A673 (cell line): ENCODE results near the gene IER5L. TPM values are rescaled to one million over a fixed set of nuclear protein-coding genes. Genes with fewer than 3 reads are reported as not detected.
A peak's percentile ranks its signal among the peaks of the same experiment; 100 is the strongest.

Experiments
- BruUV-seq: library from RNA; stranded (reverse); fragments of 400-500 nt; replicated peaks from 2 replicates; lab custom pipeline; 2021; lab: Mats Ljungman, UMichigan
- CTCF ChIA-PET: fragments of 300-600 bp; sonication (Branson Sonifier 250); formaldehyde crosslinking; loops from one replicate; lab custom pipeline; 2022; ENCODE audit warnings: antibody characterized with exemption; lab: Charles Lee
- POLR2A ChIA-PET: fragments of 300-600 bp; sonication (Branson Sonifier 250); formaldehyde crosslinking; loops from one replicate; lab custom pipeline; 2022; ENCODE audit warnings: antibody characterized with exemption; ENCODE audit not compliant: low non-redundant PET; lab: Charles Lee
- DNase-seq: peaks from one replicate; pipeline ENCODE4 v3.0.0-alpha.2; 2015; ENCODE audit warnings: low spot score
- H3K27ac ChIP-seq: fragments of 200-600 bp; sonication (generic); 2 replicates; pipeline ENCODE4 v1.5.1; 2016; ENCODE audit warnings: mixed run types, low read depth, mild to moderate bottlenecking, mixed read lengths, antibody characterized with exemption, low read length; ENCODE audit not compliant: poor library complexity, severe bottlenecking
- H3K27me3 ChIP-seq: fragments of 200-600 bp; sonication (generic); replicated peaks from 2 replicates; pipeline ENCODE4 v1.6.1; 2017; ENCODE audit warnings: mixed run types, low read depth, mild to moderate bottlenecking, mixed read lengths, antibody characterized with exemption, low read length; ENCODE audit not compliant: insufficient read depth, poor library complexity
- H3K36me3 ChIP-seq: fragments of 200-600 bp; sonication (generic); 2 replicates; pipeline ENCODE4 v1.6.1; 2016; ENCODE audit warnings: mixed run types, mild to moderate bottlenecking, mixed read lengths, antibody characterized with exemption, low read length; ENCODE audit not compliant: insufficient read depth, poor library complexity, severe bottlenecking
- H3K4me1 ChIP-seq: fragments of 200-600 bp; sonication (generic); 2 replicates; pipeline ENCODE4 v1.6.1; 2017; ENCODE audit warnings: mixed run types, mild to moderate bottlenecking, mixed read lengths, antibody characterized with exemption, low read length; ENCODE audit not compliant: insufficient read depth, poor library complexity, severe bottlenecking
- H3K4me3 ChIP-seq: fragments of 200-600 bp; sonication (generic); 2 replicates; pipeline ENCODE4 v1.5.1; 2016; ENCODE audit warnings: low read depth, mixed run types, mild to moderate bottlenecking, mixed read lengths, low read length; ENCODE audit not compliant: poor library complexity, severe bottlenecking
- H3K9me3 ChIP-seq: fragments of 200-600 bp; sonication (generic); 2 replicates; pipeline ENCODE4 v1.6.1; 2016; ENCODE audit warnings: mixed run types, low read depth, mild to moderate bottlenecking, mixed read lengths, antibody characterized with exemption, low read length; ENCODE audit not compliant: poor library complexity, severe bottlenecking
- CTCF ChIP-seq: fragments of 300-800, 200-600 bp; sonication (generic); conservative IDR thresholded peaks from 2 replicates; pipeline ENCODE4 v1.5.1; 2017; ENCODE audit warnings: low read depth, mild to moderate bottlenecking, antibody characterized with exemption, low read length, moderate library complexity, mixed read lengths
- EZH2 ChIP-seq: fragments of 200-600 bp; sonication (generic); IDR thresholded peaks from 2 replicates; pipeline ENCODE4 v1.6.1; 2017; ENCODE audit warnings: borderline replicate concordance, low read depth, mild to moderate bottlenecking, mixed read lengths, antibody characterized with exemption, low read length; ENCODE audit not compliant: poor library complexity, severe bottlenecking
- intact Hi-C: fragments of 100-400 bp; cut with micrococcal nuclease; formaldehyde crosslinking; loops from one replicate; pipeline ENCODE4 v1.10.0; 2022; ENCODE audit not compliant: unreplicated experiment
- total RNA-seq: library from RNA; stranded (reverse); gene quantifications from 2 replicates; pipeline ENCODE4 v1.2.3, GENCODE V29; 2021

IER5L gene
- total RNA-seq, 1 experiment from 2014 or later, result 14.0 TPM

- Histone ChIP-seq H3K27me3 (no peaks in the 10 kb centered on the region), H3K27ac (no peak overlapping the region), H3K36me3 (no peaks in the 10 kb centered on the region), H3K4me3 (no peak overlapping the region), H3K4me1 (peaks cover 26% of the 10 kb centered on the region), H3K9me3 (no peaks in the 10 kb centered on the region)
- ChIA-PET POLR2A (no interaction called here), CTCF (no interaction called here)
- no peak for DNase-seq
- intact Hi-C loops, result no loop called here
- TF ChIP-seq CTCF, result no peak
- TF ChIP-seq EZH2, result no peak
- BruUV-seq, result no TSS peak
These were observed 7.8 kb downstream of the IER5L start for GRCh38 chr9:129170229-129170628.

- intact Hi-C loops, result no loop called here
- H3K27ac ChIP-seq, result peak overlapping the region; percentile 16
- no TSS peak for BruUV-seq
These were observed 11.2 kb downstream of the IER5L start for GRCh38 chr9:129166623-129167557.

GRCh38 chr9:129165198-129165597, 12.9 kb downstream of the IER5L start:
- no peak for DNase-seq
- H3K27me3 ChIP-seq, result no peaks in the 10 kb centered on the region
- H3K9me3 ChIP-seq, result no peaks in the 10 kb centered on the region
- intact Hi-C loops, result no loop called here
- peaks cover 16% of the 10 kb centered on the region for H3K4me1 ChIP-seq
- H3K36me3 ChIP-seq, result no peaks in the 10 kb centered on the region
- POLR2A ChIA-PET, result no interaction called here
- TF ChIP-seq CTCF (no peak), EZH2 (no peak)
- no TSS peak for BruUV-seq
- no peak overlapping the region for H3K27ac ChIP-seq
- CTCF ChIA-PET, result interaction anchor here (0.6 to 1.2 kb wide), 3 partner anchors 8 to 63 kb away, joined by 3 to 5 read pairs (median 4); no protein-coding TSS in a partner anchor
- no peak overlapping the region for H3K4me3 ChIP-seq

More at GRCh38 chr9:129166623-129167557, 11.2 kb downstream of the IER5L start:
- Histone ChIP-seq H3K4me3 (no peak overlapping the region), H3K36me3 (no peaks in the 10 kb centered on the region), H3K4me1 (peaks cover 16% of the 10 kb centered on the region), H3K27me3 (no peaks in the 10 kb centered on the region), H3K9me3 (no peaks in the 10 kb centered on the region)
- no peak for TF ChIP-seq EZH2
- no peak for TF ChIP-seq CTCF
- CTCF ChIA-PET, result interaction anchor here (0.6 to 1.9 kb wide), 3 partner anchors 24 to 1518 kb away, joined by 4 to 6 read pairs (median 5); no protein-coding TSS in a partner anchor
- POLR2A ChIA-PET, result interaction anchor here (0.7 to 1.1 kb wide), 2 partner anchors 8 to 295 kb away, joined by 4 read pairs; no protein-coding TSS in a partner anchor
- peak; percentile 48 for DNase-seq
